ENCODE results near the gene C10orf62. TPM values are rescaled to one million over a fixed set of nuclear protein-coding genes. Genes with fewer than 3 reads are reported as not detected.
"Not testable (repeated sequence)": the region's sequence is repeated elsewhere in the genome, so short reads cannot be mapped to it uniquely, and the experiment has no call there.

The C10orf62 gene, protein sequence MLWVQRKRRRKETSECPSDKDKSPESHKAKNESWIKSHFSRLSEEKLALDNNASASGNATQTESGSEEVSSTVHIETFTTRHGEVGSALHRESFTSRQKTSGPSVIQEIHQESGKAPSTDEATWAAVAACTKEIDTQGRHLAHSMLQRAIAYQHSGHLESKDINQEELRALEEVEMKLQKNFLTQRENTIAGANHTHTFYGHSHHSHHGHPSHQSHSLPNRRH
- total RNA-seq = not detected in 2 replicates

DNA sequence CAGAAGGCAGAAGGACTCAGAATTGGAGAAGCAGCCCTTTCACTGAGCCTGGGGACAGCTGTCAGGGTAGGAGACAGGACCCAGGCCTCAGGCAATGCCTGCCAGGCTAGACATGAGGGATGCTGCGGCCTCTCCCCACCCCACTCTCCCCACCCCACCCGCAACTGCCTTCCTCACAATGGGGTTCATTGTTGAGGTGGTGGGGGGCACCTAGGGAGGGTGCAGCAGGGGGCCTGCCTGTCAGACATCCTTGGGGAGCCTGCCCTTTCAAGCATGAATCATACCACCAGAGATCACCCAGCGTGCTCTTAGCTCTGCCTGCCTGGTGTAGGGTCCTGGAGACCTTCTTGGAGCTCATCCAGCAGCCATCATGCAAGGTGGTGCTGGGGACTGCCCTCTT, at the start of gene C10orf62:
C10orf62 (plus strand) TSS at position 243 of the 400 bp plus-strand sequence. CDS start 177 bp downstream, outside the sequence.
- intact Hi-C loops (cut with micrococcal nuclease) = no loop called here

DNA sequence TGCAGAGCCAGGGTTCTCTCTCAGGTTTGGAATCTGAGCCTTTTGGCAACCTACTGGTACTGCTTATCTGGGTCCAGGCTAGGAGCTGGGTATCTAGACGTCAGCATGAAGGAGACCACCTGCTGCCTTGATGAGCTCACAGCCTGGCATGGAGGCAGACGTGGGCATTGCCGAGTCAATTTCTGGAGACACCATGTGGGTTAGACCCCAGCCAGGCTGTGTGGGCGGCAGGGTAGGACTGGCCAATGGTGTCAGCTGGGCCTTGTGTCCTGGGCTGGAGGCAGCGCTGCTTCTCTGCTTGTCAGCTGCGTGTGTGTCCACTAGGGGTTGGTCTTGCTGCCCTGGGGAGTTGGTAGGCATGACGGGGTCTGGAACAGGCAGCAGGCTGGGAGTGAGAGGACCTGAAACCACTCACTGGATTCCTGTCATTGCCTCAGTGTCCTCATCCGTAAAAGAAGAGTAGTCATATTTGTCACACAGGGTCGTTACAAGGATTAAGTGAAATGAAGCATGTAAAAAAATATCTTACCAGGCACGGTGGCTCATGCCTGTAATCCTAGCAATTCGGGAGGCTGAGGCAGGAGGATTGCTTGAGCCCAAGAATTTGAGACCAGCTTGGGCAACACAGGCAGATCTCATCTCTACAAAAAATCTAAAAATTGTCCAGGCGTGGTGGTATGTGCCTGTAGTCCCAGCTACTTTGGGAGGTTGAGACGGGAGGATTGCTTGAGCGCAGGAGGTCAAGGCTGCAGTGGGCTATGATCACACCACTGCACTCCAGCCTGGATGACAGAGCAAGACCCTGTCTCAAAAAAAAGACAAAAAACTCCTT, 48.6 kb upstream of the C10orf62 start:
- intact Hi-C loops (cut with micrococcal nuclease) = no loop called here

DNA sequence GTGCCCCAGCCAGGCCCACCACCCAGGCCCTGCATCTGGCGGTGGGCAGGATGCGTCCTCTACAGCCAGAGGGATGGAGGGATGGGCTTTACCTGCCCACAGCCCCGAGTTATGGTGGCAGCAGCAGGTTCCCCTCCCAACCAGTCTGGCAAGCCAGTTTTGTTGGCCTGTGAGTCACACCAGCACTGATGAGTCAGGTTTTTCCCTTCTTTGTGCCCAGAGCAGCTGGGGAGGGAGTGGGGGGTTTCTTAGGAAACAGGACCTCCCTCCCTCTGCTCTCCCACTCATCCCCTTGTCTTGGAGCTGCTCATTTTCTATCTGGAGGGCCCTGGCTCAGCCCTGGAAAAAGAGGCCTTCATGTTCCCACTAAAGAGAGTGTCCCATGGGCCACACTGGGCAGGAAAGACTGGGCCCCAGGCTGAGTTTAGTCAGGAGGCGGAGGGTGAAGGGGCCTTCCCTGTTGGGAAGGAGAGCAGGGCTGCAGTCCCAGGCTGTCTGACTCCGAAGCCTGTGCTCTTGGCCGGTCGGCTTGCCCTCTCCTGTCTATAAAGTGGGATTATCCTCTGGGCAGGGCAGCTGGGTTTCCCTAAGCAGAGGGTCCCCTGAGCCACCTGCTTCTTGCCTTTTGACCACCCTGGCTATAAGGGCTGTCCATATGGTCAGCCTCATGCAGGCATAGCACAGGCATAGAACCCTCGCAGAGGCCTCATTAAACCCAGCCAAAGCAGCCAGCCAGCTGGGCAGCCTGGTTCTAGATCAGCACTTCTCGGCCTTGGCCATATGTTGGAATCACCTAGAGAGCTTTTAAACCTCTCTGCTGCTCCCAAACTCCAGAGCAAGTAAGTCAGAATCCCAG, 47.1 kb upstream of the C10orf62 start:
- intact Hi-C loops (cut with micrococcal nuclease) = no loop called here

DNA sequence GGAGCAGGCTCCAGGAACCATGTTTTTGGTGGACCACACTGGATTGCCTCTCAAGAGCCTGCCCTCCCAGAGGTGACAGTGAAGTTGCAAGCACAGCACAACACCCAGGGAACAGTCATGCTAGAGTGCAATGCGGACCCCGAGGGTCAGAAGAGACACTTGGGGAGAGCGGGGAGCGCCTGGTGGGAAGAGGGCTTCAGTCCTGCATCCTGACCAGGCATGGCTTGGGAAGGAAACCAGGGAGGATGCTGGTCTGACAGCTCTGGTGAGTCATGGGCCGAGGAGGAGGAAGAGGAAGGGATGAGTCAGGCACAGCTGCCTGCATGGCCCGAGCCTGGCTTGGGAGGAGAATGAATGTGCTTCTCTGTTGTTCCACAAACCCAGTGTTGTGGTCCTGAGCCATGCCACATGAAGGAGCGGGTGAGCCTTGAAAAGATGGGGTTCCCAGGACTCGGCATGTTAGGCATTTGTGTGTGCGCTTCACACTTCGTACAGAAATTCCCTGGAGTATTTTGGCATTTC, 46.4 kb upstream of the C10orf62 start:
- intact Hi-C loops (cut with micrococcal nuclease) = no loop called here

DNA sequence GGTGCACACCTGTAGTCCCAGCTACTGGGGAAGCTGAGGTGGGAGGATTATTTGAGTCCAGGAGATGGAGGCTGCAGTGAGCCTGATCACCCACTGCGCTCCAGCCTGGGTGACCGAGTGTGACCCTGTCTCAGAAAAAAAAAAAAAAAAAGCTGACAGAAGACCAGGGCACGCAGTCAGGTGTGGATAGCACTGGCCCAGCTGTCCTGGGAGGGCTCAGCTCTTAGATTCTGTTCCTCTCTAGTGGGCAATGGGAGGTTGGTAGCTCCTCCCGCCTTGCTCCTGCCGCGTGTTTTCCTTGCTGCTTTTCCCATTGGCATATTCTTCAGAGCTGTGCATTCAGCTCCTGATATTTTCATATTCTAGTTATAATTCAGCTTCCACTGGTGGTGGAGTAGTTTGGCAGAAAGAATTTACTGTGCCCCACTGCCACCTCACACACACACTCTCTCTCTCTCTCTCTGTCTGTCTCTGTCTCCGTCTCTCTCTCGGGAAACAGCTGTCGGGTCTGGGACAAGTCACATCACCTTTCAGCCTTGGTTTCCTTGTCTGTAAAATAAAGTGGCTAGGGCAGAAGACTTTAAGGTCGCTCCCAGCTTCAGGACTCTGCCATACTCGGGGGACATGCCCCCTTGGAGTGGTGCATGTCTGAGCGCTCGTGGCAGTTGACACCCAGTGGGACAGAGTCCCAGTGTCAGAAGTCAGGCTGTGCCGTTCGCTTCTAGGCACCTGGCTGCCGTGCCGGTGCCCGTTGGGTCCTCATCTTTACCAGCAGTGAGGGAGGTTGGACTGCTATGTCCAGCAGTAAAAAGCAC, 42.9 kb upstream of the C10orf62 start:
- intact Hi-C loops (cut with micrococcal nuclease) = no loop called here

DNA sequence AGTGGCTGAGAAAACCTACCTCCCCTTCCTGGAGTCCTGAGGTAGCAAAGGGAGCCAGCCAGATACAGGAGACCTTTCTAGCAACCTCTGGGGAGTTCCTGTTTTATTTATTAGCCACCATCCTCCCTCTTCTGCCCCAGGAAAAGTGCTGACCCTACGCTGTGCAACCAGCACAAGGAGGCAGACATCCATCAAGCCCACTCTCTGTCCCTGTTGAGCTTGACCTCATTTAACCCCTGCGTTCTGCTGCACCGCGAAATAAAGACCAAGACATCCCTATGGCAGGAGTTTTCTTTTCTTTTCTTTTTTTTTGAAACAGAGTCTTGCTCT, 42.3 kb upstream of the C10orf62 start:
- intact Hi-C loops (cut with micrococcal nuclease) = no loop called here

DNA sequence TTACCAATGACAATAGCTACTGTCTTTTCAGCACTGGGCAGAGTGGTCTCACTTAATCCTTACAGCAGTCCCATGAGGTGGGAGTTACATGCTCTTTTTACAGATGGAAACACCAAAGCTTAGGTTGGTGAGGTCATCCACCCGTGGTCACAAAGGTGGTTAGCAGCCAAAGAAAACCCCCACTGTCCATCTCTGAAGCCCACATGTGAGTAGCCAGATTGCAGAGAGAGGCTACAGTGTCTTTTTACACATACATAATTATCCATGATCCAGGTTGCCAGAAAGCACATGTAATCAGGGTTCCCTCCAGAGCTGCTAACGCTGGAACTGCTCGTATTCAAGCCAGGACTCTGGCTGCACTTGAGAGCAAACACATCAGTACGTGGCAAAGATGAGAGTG, 41.6 kb upstream of the C10orf62 start:
- intact Hi-C loops (cut with micrococcal nuclease) = no loop called here

DNA sequence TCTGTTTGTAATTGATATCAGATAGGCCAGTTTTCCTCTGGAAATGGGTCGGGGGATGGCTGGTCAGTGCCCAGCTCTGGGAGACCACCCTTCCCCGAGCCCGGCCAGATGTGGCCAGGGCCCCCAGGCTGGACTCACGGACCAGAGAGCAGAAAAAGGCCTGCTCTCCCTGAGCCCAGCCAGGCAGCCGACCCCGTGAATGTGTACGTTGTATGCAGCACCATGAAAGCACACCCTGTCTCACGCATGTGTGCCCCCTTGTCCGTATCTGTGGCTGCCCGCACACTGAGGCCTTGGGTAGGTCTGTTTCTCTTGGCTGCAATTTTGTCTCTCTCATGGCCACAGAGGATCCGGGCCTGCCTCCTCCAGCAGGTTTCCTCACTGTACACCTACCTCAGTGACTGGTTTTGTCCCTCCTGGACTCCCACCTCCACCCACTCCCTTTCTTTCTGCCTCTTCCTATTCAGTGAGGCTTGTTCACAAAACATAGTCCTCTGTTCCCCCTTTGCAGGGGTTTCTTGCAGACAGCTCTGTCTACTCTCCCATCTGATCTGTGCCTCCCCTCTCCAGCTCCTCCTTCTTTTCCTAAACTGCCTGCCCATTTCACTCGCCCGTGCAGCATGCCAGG, 40.6 kb upstream of the C10orf62 start:
- intact Hi-C loops (cut with micrococcal nuclease) = no loop called here

- intact Hi-C loops (cut with micrococcal nuclease) = no loop called here
These were observed 39.8 kb upstream of the C10orf62 start for GRCh38 chr10:97549587-97550322.

DNA sequence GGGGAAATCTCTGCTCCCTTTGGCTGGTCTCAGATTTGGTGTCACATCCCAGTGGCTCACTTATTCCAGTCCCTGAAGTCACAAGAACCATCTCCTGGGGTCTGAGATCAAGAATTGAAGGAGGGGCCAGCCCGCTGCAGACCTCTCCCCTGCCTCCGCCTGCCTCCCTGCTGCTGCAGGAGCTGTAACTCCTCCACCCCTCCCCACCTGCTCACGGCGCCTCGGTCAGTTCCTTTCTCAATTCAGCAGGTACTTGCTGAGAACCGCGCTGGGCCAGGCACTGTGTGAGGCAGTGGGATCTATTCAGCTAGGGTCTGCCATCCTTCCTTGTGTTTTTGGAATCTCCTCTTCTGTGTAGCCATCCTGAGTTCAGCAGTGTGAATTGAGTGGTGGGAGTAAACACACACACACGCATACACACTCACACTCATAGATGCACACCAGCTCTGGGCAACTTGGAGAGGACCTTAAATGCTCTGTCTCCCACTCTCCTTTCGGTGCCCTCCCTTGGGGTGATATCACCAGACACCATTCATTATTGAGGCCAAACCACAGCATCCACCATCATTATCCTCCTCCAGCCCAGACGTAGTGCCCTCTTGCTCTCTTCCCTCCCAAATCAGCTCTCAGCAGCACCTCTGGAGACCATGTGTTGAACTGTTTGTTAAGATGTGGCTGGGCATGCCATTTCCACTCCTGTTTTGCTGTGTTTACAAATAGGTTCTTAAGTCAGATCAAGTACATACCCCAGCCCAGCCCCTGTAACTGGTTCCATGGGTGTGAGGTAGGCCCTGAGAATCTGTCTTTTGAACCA, 39.0 kb upstream of the C10orf62 start:
- intact Hi-C loops (cut with micrococcal nuclease) = no loop called here

DNA sequence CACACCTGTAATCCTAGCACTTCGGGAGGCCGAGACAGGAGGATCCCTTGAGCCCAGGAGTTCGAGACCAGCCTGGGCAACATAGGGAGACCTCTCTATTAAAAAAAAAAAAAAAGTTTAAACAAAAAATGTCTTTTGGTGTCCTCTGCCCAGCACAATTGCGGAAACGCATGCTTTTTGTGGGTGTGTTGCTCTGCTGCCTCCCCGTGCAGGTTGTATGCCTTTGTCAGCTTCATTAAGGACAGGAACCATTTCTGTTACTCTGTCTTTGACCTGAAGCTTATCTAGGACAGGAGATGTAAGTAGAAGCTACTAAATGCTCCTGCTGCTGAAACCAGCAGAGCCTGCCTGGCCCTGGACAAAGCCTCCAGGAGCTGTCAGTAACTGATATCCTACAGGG, 38.2 kb upstream of the C10orf62 start:
- intact Hi-C loops (cut with micrococcal nuclease) = no loop called here

DNA sequence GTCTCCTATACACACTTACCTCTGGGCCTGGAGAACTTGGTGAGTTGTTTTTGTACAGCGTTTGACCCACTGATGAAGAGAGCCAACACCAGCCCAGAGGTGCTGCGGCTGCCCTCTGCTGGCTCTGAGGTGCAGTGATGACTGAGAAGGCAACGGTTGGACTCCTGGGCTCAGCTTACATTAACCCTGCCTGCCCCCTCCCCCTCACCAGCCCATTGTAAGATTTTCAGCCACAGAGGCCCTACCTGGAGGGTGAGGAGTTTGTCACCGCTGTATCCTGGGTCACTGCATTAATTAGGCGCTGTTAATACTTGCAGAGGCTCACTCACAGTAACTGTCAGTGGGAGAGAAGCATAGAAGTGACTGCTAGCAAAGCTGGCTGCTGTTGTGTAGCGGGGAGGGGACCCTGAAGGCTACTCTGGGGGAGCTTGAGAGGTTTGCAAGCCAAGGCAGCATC, 35.9 kb upstream of the C10orf62 start:
- intact Hi-C loops (cut with micrococcal nuclease) = loop anchor here (1.0 to 2.0 kb wide), 5 partner anchors 19 to 275 kb away; partner anchors contain the start of genes MMS19 and UBTD1

DNA sequence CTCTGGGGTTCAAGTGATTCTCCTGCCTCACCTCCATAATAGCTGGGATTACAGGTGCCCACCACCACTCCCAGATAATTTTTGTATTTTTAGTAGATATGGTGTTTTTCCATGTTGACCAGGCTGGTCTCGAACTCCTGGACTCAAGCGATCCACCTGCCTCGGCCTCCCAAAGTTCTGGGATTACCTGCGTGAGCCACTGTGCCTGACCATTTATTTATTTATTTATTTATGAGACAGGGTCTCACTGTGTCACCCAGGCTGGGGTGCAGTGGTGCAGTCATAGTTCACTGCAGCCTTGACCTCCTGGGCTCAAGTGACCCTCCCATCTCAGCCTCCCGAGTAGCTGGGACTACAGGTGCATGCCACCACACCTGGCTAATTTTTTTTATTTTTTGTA, 35.2 kb upstream of the C10orf62 start:
- intact Hi-C loops (cut with micrococcal nuclease) = not testable (repeated sequence)

GRCh38 chr10:97555541-97555940, 34.0 kb upstream of the C10orf62 start:
- intact Hi-C loops (cut with micrococcal nuclease) = not testable (repeated sequence)

DNA sequence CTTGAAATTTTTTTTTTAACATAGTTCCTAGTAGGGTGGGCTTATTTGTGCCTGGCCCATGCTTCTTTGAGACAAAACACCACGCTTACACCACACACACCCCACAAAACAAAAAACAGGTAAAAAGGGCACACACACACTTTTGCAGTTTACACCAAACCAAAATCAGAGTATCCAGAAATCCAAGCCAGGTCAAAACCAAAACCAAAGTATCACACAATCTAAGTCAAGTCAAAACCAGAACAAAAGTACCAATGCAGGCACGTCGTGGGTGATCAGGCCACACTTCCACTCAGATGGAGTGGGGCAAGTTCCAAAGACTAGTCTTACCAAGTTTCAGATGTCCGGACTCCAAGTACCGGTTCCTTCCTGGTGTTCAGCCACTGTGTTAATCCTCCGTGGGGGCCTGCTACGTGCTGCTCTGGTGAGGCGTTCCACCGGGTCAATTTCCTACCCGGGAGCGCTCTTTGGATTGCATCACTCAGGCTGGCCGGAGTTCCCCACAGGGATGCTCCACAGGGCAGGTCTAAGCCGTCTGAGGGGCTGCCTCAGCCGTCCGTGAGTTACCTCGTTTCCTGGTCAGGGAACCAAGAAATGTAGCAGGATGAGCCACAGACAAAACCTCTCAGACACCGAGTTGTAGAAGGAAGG, 28.7 kb upstream of the C10orf62 start:
- intact Hi-C loops (cut with micrococcal nuclease) = not testable (repeated sequence)

- intact Hi-C loops (cut with micrococcal nuclease) = not testable (repeated sequence)
These were observed 28.0 kb upstream of the C10orf62 start for GRCh38 chr10:97561386-97562077.

GRCh38 chr10:97562329-97562728, 27.2 kb upstream of the C10orf62 start:
- intact Hi-C loops (cut with micrococcal nuclease) = not testable (repeated sequence)

GRCh38 chr10:97563337-97563736, 26.2 kb upstream of the C10orf62 start:
- intact Hi-C loops (cut with micrococcal nuclease) = no loop called here
